GM18507 (cell line): ENCODE results near the gene CNNM2.
A peak's percentile ranks its signal among the peaks of the same experiment; 100 is the strongest.

Experiments
- DNase-seq: peaks from one replicate; pipeline ENCODE4 v3.0.0; 2011; ENCODE audit warnings: low read depth; ENCODE audit not compliant: insufficient read length; ENCODE audit errors: extremely low spot score
- FAIRE-seq: peaks from 2 replicates; lab custom pipeline; 2011; peaks lifted over from hg19 to GRCh38; lab: Jason Lieb, UNC

Gene CNNM2

DNA sequence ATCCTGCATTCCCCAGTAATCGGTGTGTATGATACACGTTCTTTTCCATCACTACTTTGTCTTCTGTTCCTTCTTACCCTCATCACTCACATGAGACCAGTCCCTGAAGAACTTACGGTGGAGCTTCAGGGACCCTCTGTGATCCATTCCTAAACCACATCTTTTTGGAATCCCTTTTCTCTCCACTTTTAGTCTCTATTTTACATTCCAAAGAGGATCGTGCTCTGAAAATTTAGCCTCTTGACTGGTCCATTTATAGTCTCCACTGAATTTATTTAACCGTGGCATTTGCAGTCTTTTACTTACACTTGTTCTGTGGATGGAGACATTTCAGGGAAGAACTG is 165.9 kb downstream of the CNNM2 start:
- DNase-seq (no peak), FAIRE-seq (no peak)

DNA sequence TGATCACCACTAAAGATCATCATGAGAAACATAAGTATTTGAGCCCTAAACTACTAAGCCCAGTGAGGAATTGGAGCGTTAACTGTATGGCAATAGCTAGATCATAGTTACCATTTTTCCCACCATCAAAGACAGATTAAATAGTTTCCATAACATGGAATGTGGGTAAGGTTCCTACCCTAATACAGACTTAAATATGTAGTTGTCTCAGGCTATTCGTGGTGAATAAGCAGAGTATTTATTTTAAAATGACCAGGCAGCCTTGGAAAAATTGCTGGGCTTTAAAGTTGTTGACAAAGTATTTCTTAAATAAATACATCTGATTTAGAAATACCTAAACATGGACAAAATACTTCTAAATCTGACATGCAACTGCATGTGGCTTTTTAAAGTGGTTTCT is 168.2 kb downstream of the CNNM2 start:
- no peak for FAIRE-seq

DNA sequence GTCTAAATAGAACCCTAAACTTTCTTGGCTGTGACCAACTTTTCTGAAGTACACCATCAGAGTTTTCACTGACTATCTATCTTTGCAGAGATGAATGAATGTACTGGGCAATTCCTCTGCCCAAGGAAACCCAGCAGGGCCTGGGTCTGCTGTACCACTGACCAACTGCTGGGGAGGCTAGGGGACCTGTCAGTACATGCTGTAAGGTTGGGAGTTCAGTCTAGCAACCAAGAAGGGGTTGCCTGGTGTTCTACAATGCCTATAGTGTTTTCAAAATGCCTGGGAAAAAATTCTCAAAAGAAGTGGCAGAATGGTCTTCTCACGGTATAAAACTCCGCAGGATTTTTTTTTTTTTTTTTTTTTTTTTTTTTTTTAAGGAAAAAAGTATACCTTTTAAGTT is 168.7 kb downstream of the CNNM2 start:
- DNase-seq (no peak), FAIRE-seq (no peak)

More for the DNA sequence above, 168.2 kb downstream of the CNNM2 start:
- no peak for DNase-seq

DNA sequence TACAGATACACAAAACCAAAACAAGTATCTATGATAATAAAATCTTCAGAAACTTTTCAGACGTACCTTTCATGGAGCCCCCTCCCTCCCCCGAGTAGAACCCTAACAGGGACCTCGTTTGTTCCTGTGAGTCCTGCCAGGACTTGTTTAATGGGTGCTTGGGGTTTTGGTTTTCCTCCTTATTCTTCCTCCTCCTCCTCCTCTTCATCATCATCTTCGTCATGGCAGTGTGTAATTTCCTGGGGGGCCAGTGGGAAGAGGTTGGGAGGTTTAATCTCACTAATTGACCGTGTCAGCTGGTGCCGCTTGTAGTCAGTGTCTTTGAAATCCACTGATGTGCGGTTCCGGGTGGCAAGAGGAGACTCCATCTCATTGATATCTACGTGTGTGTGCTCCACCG is 171.4 kb downstream of the CNNM2 start:
- FAIRE-seq (no peak), DNase-seq (no peak)

DNA sequence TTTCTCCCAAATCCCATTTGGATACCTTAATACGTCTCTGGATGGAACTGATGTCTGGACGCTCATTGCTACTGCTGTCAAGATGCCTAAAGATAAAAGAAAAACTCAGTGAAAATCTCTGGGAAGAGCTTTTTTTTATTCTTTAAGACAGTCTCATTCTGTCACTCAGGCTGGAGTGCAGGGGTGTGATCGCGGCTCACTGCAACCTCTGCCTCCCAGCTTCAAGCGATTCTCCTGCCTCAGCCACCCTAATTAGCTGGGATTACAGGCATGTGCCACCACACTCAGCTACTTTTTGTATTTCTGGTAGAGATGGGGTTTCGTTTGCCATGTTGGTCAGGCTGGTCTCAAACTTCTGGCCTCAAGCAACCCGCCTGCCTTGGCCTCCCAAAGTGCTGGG is 172.8 kb downstream of the CNNM2 start:
- no peak for FAIRE-seq
- no peak for DNase-seq

DNA sequence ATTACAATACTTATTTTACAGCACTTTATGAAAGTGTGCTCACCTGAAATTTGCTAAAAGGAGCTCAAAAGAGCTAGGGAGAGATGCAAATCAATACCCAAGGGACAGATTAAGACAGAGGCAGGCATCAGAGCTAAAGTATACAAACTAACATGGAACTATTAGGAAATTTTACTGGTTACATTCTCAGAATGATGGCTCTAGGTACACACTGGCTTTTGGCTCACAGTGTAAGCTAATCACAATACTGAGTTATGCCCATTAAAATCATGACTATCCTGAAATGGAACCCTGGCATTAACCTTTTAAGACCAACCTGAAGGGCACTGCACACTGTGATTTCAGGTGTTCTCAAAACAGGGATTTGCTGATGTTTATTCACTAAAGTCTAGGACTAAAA is 176.9 kb downstream of the CNNM2 start:
- FAIRE-seq (peak; percentile 21), DNase-seq (no peak)

DNA sequence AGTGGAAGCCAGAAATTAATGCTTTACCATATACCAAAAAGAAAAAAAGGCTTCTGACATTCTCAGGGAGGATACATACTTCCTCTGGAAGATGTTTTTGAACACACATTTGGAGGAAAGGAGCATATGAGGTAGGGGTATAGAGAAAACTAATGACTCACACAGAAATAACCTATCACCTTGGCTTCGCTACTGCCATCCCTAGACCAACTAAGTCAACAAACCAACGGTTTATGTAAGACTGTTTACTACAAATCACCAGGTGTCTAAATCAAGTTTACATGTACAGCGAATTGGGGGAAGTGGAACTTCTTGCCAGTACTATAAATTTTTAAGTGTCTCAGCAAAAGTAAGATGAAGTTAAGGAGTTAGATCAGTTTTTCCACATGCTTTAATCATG is 178.0 kb downstream of the CNNM2 start:
- no peak for FAIRE-seq
- no peak for DNase-seq

DNA sequence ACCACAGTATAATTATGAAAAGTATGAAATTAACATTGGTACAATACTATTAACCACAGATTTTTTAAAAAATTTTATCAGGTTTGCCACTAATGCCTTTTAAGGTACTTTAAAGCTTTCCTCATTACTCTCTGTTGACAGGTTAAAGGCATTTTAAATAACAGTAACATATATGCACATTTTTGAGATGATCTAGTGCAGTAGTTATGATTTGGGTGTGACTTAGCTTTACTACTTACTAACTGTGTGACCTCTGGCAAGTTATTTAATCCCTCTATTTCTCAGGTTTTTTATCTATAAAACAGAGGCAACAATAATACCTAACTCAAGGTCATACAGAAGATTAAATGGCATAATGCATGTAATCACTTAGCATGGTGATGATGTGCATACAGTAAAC is 180.1 kb downstream of the CNNM2 start:
- no peak for DNase-seq
- FAIRE-seq: no peak

DNA sequence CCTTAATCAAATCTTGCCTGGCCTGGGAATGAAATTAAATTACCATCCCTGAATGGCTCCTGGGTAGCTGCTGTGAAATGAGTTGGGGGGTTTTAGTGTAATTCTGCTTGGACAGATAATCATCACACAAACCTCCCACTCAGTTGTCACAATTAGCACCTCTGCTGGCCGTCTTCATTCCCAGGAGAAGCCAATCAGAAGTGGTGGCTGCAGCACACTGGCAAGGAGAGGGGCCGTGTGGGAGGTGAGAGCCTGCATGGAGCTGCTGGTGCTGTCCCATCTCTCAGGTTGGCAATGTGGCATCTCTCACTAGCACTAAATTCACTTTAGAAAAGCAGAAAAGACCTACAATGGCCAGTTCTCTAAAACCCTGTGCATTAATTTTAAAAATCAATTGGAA is 182.5 kb downstream of the CNNM2 start:
- FAIRE-seq: no peak
- no peak for DNase-seq

DNA sequence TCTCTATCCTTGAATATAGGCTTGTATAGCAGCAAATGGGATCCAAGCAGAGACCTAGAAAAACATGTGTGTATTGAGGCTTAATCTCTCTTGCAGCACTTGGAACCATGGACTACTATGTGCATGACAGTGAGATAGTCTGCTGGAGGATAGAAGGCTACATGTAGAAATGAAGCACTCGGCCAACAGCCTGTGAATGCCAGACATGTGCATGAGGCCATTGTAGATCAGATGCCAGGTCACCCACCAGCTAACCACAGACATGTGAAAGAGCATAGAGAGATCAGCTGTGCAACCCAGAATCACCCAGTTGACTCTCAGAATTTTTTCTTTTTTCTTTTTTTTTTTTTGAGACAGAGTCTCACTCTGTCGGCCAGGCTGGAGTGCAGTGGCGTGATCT is 184.1 kb downstream of the CNNM2 start:
- no peak for DNase-seq
- no peak for FAIRE-seq

DNA sequence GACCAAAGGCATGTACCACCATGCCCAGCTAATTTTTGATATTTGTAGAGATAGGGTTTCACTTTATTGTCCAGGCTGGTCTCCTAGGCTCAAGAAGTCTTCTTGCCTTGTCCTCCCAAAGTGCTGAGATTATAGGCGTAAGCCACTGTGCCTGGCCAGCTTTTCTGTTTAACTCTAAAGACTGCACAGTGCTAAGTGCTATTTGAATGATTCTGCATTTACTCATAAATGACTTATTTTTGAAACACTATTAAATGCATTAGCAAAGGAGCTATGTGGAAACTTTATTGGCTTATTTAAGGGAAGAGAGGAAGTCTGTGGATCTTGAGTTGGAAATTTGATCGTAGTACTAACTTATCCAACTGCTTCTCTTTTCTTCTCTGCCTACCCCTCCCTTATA is 185.9 kb downstream of the CNNM2 start:
- DNase-seq (no peak), FAIRE-seq (no peak)

DNA sequence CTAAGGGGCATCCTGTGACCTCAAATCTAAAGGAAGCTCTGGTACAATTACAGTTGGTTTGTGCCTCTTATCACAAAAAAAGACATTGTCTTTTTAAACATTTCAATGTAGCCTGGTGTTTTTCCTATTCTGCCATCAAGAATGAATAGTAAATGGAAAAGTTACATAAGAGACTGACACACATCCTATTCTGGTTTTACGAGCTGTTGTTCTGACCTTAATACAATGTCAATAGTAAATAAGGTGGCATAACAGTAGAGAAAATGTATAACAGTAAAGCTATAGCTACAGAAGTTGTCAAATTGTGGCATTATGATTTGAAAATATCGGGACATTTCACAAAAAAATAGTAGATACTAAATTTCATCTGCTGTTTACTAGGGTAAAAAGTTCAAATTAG is 186.6 kb downstream of the CNNM2 start:
- DNase-seq (no peak), FAIRE-seq (no peak)

DNA sequence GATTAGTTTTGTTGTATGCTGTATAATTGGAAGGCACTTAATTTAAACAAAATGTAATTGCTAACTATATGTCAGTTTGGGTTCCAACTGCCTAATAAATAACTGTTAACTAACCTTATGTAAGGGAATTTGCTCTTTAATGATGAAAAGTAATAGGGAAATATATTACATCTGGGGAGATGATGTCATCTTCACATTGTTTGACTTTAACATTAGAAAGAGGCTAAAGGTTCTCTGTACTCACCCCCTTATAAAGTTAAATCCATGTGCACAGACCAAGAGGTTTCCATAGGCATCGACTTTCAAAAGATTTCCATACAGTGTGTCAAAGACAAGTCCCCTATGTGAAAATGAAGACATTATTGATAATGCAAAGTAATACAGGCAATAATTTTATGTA is 187.4 kb downstream of the CNNM2 start:
- FAIRE-seq (no peak), DNase-seq (no peak)

DNA sequence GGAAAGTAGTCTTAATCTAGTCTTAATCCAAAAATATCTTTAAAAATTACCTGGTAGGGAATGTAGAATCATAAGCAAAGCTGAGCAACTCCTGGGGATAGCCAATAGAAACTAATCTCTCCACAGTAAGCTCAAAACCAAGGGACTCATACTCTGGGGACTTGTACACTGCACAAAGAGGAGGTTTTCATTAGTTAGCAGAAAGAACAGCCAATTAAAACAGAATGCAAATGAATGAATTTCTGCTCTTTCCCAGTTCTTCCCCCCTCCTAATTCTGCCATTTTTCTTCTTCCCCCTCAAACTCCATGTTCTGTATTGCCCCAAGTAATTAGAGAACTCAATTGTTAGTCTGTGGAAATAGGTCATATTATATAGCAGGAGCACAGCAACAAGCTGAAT is 188.4 kb downstream of the CNNM2 start:
- FAIRE-seq (peak; percentile 31), DNase-seq (no peak)

DNA sequence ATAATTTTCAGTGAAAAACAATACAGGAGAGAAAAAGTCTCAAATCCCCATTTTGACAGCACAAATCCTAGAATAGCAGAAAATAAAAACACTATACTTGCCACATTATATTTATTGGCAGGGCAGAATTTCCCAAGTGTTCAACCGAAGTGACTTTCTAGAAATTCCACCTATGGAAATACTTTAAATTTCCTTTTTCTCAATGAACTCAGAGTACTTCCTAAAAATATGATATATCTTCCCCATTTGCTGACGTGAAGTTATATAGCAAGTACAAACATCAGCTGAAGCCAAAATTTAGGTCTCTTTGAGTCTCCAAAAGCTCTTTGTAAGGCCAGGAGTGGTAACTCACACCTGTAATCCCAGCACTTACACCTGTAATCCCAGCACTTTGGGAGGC is 191.7 kb downstream of the CNNM2 start:
- FAIRE-seq: no peak
- no peak for DNase-seq

DNA sequence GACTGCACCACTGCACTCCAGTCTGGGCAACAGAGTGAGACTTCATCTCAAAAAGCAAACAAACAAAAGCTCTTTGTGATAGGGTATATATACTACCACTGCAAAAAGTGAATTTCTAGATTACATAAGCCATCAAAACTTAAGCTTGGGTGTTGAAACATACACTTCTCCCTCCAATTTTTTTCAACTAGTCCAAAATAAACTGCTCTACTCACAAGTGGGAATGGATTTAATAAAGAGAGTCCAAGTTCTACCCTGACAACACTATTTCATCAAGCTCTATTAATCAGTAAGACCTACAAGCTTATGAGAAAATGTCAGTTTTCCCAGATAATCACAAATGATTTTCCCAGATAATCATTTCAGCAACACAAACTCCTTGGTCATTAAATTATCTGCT is 192.3 kb downstream of the CNNM2 start:
- FAIRE-seq (no peak), DNase-seq (no peak)

DNA sequence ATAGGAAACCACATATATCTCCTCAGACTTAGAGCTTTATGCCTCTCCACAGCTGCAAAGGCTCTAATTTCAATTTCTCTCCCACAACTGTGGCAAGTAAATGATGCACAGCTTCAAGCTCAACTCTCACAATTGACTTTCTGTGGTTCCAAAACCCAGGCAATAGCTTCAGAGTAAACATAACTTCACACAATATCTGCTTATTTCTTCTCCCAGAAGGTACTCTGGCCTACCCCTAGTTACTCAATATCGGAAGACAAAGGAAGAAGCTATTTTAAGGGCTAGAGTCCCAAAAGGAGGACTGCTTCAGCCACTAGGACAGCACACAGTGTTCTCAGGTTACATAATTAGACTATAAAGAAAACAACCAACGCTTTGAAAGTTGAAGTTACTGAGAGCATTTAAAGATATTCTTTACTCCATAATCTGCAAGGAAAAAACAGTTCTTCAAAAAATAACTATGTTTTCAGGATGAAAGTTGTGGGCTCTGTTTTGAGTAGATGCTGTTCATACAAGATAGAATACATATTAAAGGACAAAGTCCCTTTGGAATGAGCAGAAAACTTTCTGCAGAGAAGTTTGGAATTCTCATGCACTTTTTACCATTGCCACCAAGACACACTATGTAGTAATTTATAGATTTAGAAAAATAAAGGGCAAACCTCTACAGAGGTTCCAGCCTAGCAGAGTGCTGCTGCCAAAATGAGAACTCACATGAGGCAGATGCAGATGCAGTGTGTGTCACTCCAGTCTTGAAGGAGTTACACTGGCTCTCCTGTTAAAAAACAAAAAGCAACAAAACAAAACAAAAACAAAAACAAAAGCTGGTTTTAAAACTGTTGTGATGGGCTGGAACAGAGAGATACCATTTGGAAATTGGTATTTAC is 193.2 kb downstream of the CNNM2 start:
- peak; percentile 95 for FAIRE-seq
- no peak for DNase-seq

DNA sequence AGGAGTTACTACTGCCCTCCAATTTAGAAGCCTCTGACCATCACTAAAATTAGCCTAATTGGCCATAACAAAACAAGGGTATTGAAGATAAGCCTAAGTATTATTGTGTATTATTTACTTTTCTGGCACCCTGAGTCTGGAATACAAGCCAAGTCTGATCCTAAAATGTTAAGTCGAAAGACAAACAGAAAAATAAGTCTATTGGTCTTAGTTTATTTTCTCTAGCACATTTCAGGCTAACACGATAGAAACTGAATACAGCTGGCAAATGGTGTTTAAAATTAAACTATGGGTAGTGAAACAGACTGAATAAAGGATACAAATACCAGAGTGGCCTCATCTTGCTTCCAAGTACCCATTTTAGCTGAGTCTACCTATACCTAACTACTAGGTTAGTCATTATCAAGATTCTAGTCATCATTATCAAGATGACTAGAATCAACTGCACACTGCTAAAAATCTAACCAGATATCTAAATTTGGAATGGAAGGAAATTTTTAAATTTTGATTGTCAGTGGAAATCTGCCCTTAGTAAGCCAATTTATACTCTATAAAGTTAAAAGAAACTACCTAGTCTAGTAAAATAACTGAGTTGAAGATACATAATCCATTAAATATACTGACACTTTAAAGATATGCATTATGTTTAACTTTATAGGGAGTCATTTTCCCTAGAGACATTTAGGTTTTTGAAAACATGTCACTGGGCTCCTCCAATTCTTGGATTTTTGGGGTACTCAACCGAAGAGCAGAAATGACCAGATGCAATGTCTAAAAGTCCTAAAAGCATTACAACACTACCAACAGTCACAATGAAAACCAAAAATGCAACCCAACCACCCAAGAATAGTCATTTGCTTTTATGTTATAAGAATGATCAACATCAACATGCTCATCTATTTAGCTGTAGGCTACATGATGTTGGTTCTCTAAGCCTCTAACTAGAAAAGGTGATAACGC is 194.1 kb downstream of the CNNM2 start:
- FAIRE-seq: peak; percentile 87
- DNase-seq: peak; percentile 20

DNA sequence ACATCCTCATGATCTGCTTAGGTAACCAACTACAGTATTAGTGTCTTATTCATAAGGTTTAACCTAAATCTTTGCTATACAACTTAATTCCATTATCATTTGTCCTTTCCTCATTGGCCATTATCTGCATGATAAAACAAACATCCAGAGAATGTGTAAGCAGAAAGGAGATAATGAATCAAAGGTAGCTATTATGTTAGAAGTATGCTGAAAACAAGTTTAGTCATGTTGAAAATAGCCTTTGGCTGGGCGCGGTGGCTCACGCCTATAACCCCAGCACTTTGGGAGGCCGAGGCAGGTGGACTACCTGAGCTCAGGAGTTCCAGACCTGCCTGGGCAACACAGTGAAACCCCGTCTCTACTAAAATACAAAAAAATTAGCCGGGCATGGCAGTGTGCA is 196.8 kb downstream of the CNNM2 start:
- DNase-seq (no peak), FAIRE-seq (no peak)

DNA sequence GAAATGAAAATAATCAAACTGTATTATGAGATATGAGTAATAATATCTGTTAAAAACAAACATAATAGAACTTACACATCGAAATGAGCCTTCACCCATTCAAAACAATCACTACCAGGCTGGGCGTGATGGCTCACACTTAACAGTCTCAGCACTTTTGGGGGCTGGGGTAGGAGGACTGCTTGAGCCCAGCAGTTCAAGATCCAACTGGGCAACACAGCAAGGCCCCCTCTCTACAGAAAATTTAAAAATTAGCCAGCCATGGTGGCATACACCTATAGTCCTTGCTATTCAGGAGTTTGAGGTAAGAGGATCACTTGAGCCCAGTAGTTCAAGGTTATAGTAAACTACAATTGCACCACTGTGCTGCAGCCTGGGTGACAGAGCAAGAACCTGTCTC is 199.2 kb downstream of the CNNM2 start:
- FAIRE-seq: no peak

DNA sequence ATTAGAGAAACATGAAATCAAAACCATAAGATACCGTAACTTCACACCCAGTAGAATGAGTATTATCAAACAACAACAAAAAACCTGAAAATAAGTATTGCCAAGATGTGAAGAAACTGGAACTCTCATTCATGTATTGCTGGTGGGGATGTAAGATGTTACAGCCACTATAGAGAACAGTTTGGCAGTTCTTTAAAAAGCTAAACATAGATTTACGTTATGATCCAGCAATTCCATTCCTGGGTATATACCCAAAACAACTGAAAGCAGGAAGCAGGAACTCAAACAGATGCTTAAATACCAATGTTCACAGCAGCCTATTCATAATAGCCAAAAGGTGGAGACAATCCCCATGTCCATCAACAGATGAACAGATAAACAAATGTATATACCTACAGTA is 202.5 kb downstream of the CNNM2 start:
- DNase-seq (no peak), FAIRE-seq (no peak)

More for the DNA sequence above, 199.2 kb downstream of the CNNM2 start:
- no peak for DNase-seq
